Ishikawa (cell line): ENCODE results near the gene EHBP1L1.
A peak's percentile ranks its signal among the peaks of the same experiment; 100 is the strongest.

Source experiments
- CEBPB ChIP-seq: IDR thresholded peaks from 2 replicates; pipeline ENCODE4 v1.6.1; 2012
- CREB1 ChIP-seq: IDR thresholded peaks from 2 replicates; pipeline ENCODE4 v1.6.1; 2012; ENCODE audit warnings: low read depth
- EGR1 ChIP-seq: IDR thresholded peaks from 2 replicates; pipeline ENCODE4 v1.6.1; 2012
- EP300 ChIP-seq: IDR thresholded peaks from 2 replicates; pipeline ENCODE4 v1.6.1; 2012; ENCODE audit warnings: borderline replicate concordance
- FOXM1 ChIP-seq: IDR thresholded peaks from 2 replicates; pipeline ENCODE4 v1.6.1; 2012; ENCODE audit warnings: low read depth, borderline replicate concordance
- NFIC ChIP-seq: IDR thresholded peaks from 2 replicates; pipeline ENCODE4 v1.6.1; 2012
- RAD21 ChIP-seq: IDR thresholded peaks from 2 replicates; pipeline ENCODE4 v1.6.1; 2012; ENCODE audit warnings: low read depth
- TAF1 ChIP-seq: IDR thresholded peaks from 2 replicates; pipeline ENCODE4 v1.6.1; 2012; ENCODE audit warnings: low read depth, mild to moderate bottlenecking
- TCF12 ChIP-seq: IDR thresholded peaks from 2 replicates; pipeline ENCODE4 v1.6.1; 2012; ENCODE audit warnings: low read depth
- TEAD4 ChIP-seq: IDR thresholded peaks from 2 replicates; pipeline ENCODE4 v1.6.1; 2012
- USF1 ChIP-seq: IDR thresholded peaks from 2 replicates; pipeline ENCODE4 v1.6.1; 2012
- YY1 ChIP-seq: IDR thresholded peaks from 2 replicates; pipeline ENCODE4 v1.6.1; 2012; ENCODE audit warnings: low read depth
- ZBTB7A ChIP-seq: IDR thresholded peaks from 2 replicates; pipeline ENCODE4 v1.6.1; 2012; ENCODE audit warnings: low read depth
- TF ChIP-seq, protein P1 (sequence below): IDR thresholded peaks from 2 replicates; pipeline ENCODE4 v1.6.1; 2012
- TF ChIP-seq, protein P2 (sequence below): IDR thresholded peaks from 2 replicates; pipeline ENCODE4 v1.6.1; 2012; ENCODE audit warnings: low read depth, mild to moderate bottlenecking

The EHBP1L1 gene

DNA sequence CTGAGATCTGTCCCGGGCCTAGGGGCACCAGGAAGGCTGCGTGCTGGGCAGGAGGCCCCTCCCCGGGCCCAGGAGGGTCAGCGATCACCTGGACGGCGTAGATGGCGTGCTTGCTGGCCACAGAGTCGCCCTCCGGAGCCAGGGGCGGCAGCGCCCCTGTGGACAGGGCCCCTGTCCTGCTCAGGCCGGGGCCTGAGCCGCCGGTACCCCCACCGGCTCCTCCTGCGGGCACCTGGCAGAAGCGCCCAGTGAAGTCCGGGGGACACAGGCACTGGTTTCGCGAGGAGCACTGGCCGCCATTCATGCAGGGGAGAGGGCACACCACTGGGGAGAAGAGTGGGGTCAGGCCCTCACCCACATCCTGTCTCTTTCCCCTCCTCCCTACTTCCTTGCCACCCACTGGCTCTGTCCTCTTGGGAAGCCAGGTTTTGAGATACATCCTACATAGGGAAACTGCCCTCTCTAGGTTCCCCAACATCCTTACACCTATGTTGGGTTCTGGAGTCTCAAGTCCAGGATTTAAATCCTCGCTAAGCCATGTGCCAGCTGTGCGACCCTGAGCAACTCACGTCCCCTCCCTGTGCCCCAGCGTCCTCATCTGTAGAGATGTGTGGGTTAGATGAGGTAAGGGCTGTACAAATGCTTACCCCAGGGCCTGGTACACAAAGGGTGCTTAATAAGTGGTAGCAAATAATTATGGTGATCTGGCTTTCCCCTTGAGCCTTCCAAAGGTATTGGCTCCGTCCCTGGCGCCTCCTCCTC lies 21.6 kb upstream of the EHBP1L1 start:
- TF ChIP-seq FOXM1 (no peak), CEBPB (no peak), RAD21 (no peak), TEAD4 (no peak), TAF1 (no peak), CREB1 (no peak), EGR1 (no peak), ZBTB7A (no peak), USF1 (no peak), YY1 (no peak), NFIC (no peak), TCF12 (no peak), EP300 (no peak)
- TF ChIP-seq, protein P1, sequence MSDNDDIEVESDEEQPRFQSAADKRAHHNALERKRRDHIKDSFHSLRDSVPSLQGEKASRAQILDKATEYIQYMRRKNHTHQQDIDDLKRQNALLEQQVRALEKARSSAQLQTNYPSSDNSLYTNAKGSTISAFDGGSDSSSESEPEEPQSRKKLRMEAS: no peak
- TF ChIP-seq, protein P2, sequence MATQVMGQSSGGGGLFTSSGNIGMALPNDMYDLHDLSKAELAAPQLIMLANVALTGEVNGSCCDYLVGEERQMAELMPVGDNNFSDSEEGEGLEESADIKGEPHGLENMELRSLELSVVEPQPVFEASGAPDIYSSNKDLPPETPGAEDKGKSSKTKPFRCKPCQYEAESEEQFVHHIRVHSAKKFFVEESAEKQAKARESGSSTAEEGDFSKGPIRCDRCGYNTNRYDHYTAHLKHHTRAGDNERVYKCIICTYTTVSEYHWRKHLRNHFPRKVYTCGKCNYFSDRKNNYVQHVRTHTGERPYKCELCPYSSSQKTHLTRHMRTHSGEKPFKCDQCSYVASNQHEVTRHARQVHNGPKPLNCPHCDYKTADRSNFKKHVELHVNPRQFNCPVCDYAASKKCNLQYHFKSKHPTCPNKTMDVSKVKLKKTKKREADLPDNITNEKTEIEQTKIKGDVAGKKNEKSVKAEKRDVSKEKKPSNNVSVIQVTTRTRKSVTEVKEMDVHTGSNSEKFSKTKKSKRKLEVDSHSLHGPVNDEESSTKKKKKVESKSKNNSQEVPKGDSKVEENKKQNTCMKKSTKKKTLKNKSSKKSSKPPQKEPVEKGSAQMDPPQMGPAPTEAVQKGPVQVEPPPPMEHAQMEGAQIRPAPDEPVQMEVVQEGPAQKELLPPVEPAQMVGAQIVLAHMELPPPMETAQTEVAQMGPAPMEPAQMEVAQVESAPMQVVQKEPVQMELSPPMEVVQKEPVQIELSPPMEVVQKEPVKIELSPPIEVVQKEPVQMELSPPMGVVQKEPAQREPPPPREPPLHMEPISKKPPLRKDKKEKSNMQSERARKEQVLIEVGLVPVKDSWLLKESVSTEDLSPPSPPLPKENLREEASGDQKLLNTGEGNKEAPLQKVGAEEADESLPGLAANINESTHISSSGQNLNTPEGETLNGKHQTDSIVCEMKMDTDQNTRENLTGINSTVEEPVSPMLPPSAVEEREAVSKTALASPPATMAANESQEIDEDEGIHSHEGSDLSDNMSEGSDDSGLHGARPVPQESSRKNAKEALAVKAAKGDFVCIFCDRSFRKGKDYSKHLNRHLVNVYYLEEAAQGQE: no peak

DNA sequence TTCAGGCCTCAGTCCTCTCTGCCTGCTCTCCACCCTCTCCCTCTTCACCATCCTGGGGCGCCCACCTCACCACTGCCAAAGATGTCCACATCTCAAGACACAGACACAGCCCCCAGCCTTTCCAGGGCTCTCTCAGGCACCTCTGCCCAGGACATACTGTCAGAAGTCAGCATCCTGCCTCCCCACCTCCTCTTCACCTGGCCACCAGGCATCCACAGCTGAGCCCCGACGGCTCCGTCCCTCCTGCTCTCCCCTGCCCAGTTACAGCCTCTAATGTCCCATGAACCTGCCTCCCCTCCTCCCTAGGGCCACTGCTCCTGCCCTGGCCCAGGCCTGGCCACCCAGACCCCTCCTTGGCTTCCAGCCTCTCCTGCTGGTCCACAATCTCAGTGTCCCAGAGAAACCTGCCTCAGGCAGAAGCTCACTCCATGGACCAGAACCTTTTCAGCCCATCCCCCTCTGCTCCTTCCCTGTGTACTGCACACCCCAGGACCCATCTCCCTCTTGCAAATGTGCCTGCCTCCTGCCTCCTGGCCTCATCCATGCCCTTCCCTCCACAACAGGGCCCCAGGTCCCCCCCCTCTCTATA lies 20.9 kb upstream of the EHBP1L1 start:
- no peak for TF ChIP-seq USF1
- TF ChIP-seq NFIC: no peak
- TF ChIP-seq CREB1: no peak
- no peak for TF ChIP-seq YY1
- TF ChIP-seq, protein P2: no peak
- TF ChIP-seq RAD21: no peak
- TF ChIP-seq, protein P1: no peak

DNA sequence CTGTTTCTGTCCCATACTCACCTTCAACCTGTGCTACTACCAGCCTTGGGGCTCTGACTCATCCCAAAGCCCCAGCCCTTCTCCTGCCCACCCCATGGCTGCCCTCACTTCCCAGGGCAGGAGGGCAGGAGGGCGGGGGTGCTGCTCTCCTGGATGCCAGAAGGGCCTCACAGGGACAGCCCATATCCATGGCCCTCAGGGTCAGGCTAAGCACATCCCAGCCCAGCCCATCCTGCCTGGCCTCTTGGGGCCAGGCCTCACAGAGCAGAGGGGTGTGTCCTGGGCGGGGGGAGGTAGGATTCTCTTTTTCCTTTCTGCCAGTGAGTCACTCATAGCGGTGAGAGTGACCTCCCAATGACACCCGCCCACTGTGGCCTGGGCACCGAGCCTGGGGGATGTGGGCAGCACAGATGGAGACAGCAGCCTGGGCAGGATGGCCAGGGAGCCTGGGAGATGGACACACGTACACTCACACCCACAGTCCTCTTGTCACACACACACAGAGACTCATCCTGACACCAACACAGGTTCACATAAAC lies 20.1 kb upstream of the EHBP1L1 start:
- TF ChIP-seq CREB1: no peak
- TF ChIP-seq TCF12: peak; percentile 74
- no peak for TF ChIP-seq RAD21
- no peak for TF ChIP-seq TAF1
- no peak for TF ChIP-seq USF1
- no peak for TF ChIP-seq YY1
- TF ChIP-seq FOXM1: no peak
- no peak for TF ChIP-seq CEBPB
- TF ChIP-seq, protein P2: no peak
- TF ChIP-seq EP300: peak; percentile 37; the same call in 1 of the 2 replicates
- TF ChIP-seq ZBTB7A: no peak; the same call in 1 of the 2 replicates
- TF ChIP-seq NFIC: peak; percentile 39; the same call in 1 of the 2 replicates
- no peak for TF ChIP-seq EGR1
- TF ChIP-seq, protein P1: no peak
- no peak for TF ChIP-seq TEAD4
